ENCODE results near the gene PDGFRB.
A peak's percentile ranks its signal among the peaks of the same experiment; 100 is the strongest.

PDGFRB gene

DNA sequence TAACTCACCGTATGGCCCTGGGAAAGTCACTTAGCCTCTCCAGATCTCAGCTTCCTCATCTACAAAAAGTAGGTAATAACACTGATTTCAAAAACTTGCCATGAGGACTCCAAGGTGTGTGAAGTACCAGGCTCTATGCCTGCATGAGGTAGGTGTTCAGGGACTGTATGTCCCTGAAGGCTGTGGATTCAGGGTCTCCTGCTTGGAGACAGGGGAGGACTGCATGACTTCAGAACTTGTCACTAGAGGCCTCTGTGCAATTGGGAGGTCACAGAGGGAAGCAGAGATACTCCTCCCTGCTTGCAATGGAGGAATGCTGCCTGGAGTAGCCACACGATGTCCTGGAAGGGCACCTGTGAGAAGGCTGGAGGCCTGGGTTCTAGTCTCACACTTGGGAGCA lies 2.2 kb downstream of the PDGFRB start:
- Mint-ChIP-seq H3K36me3 (peaks cover 0 to 4% of the 10 kb centered on the region in 2 donors), H3K4me1 (peaks cover 22 to 32% of the 10 kb centered on the region in 2 donors), H3K9me3 (no peaks in the 10 kb centered on the region), H3K27ac (no peak overlapping the region), H3K27me3 (peaks cover 0 to 19% of the 10 kb centered on the region in 2 donors), H3K4me3 (no peak overlapping the region)
- ATAC-seq (replicated peaks) (no peak), DNase-seq (no peak)

DNA sequence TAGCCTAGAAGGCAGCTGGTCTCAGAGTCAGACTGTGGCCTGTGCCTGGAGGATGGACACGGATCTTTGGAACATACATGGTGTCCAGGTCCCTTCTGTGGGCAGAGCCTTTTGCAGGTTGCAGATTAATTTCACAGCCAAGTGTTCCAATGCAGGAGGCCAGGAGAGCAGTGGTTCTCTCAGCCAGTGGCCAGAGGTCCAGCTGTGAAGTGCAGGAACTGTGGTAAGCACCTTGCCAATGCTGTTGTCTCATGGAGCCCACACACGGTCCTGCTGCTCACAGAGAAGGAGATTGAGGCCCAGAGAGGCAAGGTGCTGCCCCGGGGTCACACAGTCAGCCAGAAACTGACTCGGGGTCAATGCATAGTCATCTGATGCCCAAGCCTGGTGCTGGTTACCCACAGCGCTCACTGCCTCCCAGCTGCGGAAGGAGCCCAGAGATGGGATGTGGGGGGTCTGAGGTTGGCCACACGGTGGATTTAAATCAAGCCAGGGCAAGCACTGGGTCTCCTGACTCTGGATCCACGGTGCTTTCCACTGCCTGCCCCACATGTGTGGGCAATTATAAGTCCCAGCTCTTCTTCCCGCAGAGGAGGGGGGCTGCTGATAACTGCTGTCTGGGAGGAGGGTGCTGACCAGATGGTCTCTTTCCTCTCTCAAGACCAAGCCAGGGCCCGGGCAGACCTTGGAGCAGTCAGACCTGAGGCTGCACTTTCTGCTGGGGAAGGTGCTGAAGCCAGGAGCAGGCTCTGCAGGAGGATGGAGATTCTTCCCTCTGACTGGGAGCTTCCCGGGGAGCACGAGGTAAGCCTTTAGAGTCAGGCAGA lies 2.8 kb downstream of the PDGFRB start:
- no peaks in the 10 kb centered on the region for H3K9me3 Mint-ChIP-seq
- H3K27me3 Mint-ChIP-seq, result peaks cover 0 to 19% of the 10 kb centered on the region in 2 donors
- no peak overlapping the region for H3K27ac Mint-ChIP-seq
- H3K4me3 Mint-ChIP-seq, result no peak overlapping the region
- H3K36me3 Mint-ChIP-seq, result peaks cover 0 to 4% of the 10 kb centered on the region in 2 donors
- DNase-seq, result no peak
- no peak for ATAC-seq (replicated peaks)
- H3K4me1 Mint-ChIP-seq, result peaks cover 22 to 32% of the 10 kb centered on the region in 2 donors

- H3K4me3 Mint-ChIP-seq, result no peak overlapping the region
- H3K27ac Mint-ChIP-seq, result no peak overlapping the region
- no peaks in the 10 kb centered on the region for H3K9me3 Mint-ChIP-seq
- H3K36me3 Mint-ChIP-seq, result peaks cover 0 to 4% of the 10 kb centered on the region in 2 donors
- no peak for ATAC-seq (replicated peaks)
- H3K27me3 Mint-ChIP-seq, result peaks cover 0 to 10% of the 10 kb centered on the region in 2 donors
- no peak for DNase-seq
- H3K4me1 Mint-ChIP-seq, result peaks cover 13 to 24% of the 10 kb centered on the region in 2 donors
Measured at GRCh38 chr5:150149618-150150017, 6.0 kb downstream of the PDGFRB start.

DNA sequence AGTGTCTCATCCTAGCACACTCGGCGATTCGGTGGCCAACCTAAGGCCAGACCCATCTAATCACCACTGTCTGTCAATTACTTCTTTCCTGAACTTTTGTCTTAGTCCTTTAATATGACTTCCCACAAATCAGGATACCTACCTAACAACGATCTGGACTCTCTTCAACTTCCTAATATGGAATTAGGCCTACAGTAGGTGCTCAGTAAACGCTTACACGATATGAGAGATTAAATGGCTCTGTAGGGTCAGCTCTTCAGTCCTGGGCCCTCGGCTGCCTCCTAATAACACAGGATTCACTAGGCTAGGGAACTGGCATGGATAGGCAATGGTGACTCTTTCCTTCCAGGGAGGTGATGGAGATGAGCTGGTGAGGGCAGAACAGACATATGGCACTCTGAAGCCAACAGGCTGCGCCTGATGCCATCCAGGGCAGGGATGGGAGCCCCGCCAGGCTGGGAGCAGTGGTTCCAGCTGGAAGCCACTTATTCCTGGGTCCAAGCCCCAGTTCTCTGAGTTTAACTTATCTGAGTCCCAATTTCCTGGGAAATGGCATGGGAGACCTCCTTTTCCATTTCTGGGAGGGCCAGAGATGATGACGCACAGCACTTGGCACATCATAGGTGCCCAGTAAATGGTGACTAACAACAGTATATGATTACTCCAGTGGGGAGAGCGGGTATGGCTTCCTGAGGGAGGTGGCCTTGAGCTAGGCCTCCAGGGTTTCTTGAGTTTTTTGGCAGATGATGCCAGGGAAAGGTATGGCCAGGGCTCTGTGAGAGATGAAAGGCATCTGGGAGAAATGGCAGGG lies 7.3 kb downstream of the PDGFRB start:
- no peak overlapping the region for H3K27ac Mint-ChIP-seq

DNA sequence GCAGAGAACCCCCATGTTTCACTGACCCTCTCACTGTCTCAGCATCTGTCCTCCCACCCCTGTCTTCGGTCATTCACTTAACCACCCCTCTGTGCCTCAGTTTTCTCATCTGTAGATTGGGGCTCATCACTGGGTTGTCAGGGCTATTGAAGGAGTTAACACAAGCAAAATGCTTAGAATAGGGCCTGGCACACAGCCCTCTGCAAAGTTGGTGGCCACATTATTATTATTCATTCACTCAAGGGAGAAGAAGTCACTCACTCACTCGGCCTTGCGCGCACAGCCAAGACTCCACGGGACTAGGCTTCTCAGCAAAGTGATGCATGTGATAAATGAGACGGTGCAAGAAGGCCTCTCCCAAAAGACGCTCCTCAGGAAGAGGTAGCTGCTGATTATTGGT lies 8.0 kb downstream of the PDGFRB start:
- DNase-seq (no peak), ATAC-seq (replicated peaks) (no peak)
- Mint-ChIP-seq H3K4me3 (no peak overlapping the region), H3K27me3 (peaks cover 0 to 10% of the 10 kb centered on the region in 2 donors), H3K27ac (no peak overlapping the region), H3K36me3 (peaks cover 4 to 5% of the 10 kb centered on the region in 2 donors), H3K4me1 (peaks cover 18 to 32% of the 10 kb centered on the region in 2 donors), H3K9me3 (no peaks in the 10 kb centered on the region)

More for the DNA sequence above, 7.3 kb downstream of the PDGFRB start:
- H3K27me3 Mint-ChIP-seq, result peaks cover 0 to 10% of the 10 kb centered on the region in 2 donors
- peaks cover 13 to 25% of the 10 kb centered on the region in 2 donors for H3K4me1 Mint-ChIP-seq
- H3K36me3 Mint-ChIP-seq, result peaks cover 4 to 5% of the 10 kb centered on the region in 2 donors
- no peak overlapping the region for H3K4me3 Mint-ChIP-seq
- DNase-seq (no peak), ATAC-seq (replicated peaks) (no peak)
- H3K9me3 Mint-ChIP-seq, result no peaks in the 10 kb centered on the region

GRCh38 chr5:150146862-150147601 lies 8.6 kb downstream of the PDGFRB start:
- no peak overlapping the region for H3K4me3 Mint-ChIP-seq
- ATAC-seq (replicated peaks), result no peak
- H3K9me3 Mint-ChIP-seq, result no peaks in the 10 kb centered on the region
- peaks cover 4 to 5% of the 10 kb centered on the region in 2 donors for H3K36me3 Mint-ChIP-seq
- H3K27ac Mint-ChIP-seq, result no peak overlapping the region
- DNase-seq, result no peak
- peaks cover 0 to 7% of the 10 kb centered on the region in 2 donors for H3K27me3 Mint-ChIP-seq
- H3K4me1 Mint-ChIP-seq, result peaks cover 18 to 32% of the 10 kb centered on the region in 2 donors

GRCh38 chr5:150146235-150146634 lies 9.4 kb downstream of the PDGFRB start:
- H3K4me3 Mint-ChIP-seq, result no peak overlapping the region
- peaks cover 4 to 5% of the 10 kb centered on the region in 2 donors for H3K36me3 Mint-ChIP-seq
- H3K27me3 Mint-ChIP-seq, result peaks cover 0 to 7% of the 10 kb centered on the region in 2 donors
- no peaks in the 10 kb centered on the region for H3K9me3 Mint-ChIP-seq
- no peak overlapping the region for H3K27ac Mint-ChIP-seq
- DNase-seq (no peak), ATAC-seq (replicated peaks) (no peak)
- H3K4me1 Mint-ChIP-seq, result peaks cover 18 to 32% of the 10 kb centered on the region in 2 donors

GRCh38 chr5:150144879-150145278 lies 10.8 kb downstream of the PDGFRB start:
- ATAC-seq (replicated peaks), result no peak
- peaks cover 4 to 5% of the 10 kb centered on the region in 2 donors for H3K36me3 Mint-ChIP-seq
- H3K9me3 Mint-ChIP-seq, result no peaks in the 10 kb centered on the region
- no peak overlapping the region for H3K4me3 Mint-ChIP-seq
- peaks cover 0 to 7% of the 10 kb centered on the region in 2 donors for H3K27me3 Mint-ChIP-seq
- DNase-seq, result no peak
- no peak overlapping the region for H3K27ac Mint-ChIP-seq
- H3K4me1 Mint-ChIP-seq, result peaks cover 18 to 32% of the 10 kb centered on the region in 2 donors

- no peaks in the 10 kb centered on the region for H3K9me3 Mint-ChIP-seq
- H3K27me3 Mint-ChIP-seq, result peaks cover 0 to 7% of the 10 kb centered on the region in 2 donors
- DNase-seq, result no peak
- peaks cover 4 to 5% of the 10 kb centered on the region in 2 donors for H3K36me3 Mint-ChIP-seq
- H3K4me1 Mint-ChIP-seq, result peaks cover 18 to 32% of the 10 kb centered on the region in 2 donors
- ATAC-seq (replicated peaks), result peak; percentile 65 to 69
- peak overlapping the region in 1 of 2 donors; percentile 55 for H3K4me3 Mint-ChIP-seq
- peak overlapping the region; percentile 21 for H3K27ac Mint-ChIP-seq
Measured at GRCh38 chr5:150144246-150144801, 11.3 kb downstream of the PDGFRB start.

DNA sequence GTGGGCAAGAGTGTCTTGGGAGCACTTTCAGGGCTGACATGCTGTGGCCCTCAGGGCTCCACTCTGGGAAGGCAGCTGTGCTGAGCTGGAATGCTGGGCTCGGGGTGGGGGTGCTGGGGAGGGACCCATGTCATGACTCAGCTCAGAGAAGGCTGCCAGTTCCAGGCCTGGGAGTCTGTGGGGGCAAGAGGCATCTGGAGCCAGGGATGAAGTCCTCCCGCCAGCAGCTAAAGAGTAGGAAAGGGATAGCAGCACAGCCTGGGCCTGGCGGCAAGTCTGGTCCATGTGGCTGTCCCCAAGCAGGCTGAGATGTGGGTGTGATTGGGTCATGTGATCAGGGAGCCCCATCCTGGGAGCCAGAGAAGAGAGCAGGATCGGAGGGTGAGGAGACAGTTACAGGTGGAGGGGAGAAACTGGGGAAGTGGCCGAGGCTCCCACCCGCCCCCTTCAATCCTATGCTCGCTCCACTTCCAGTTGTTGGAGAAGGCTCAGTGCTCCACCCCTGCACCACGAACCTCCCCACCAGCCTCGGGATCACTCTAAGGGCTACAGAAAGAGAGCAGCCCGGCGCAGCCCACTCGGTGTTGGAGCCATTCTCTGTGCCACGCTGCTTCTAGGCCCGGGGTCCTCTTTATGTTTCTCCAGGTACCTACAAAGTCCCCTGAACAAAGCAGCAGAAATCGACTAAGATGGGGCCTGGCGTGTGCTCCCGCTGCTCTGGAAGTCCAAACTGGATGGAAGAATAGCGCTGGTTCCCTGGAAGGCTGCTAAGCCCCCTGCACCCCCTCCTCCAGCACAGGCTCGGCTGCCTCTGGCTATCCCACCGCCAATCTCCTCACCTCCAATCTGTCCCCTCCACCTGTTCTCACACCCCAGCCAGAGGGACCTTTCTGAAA lies 12.0 kb downstream of the PDGFRB start:
- peaks cover 18 to 32% of the 10 kb centered on the region in 2 donors for H3K4me1 Mint-ChIP-seq
- H3K36me3 Mint-ChIP-seq, result peaks cover under 1 to 5% of the 10 kb centered on the region in 2 donors
- peak overlapping the region in 1 of 2 donors; percentile 55 for H3K4me3 Mint-ChIP-seq
- DNase-seq, result no peak
- peak overlapping the region; percentile 21 for H3K27ac Mint-ChIP-seq
- no peak for ATAC-seq (replicated peaks)
- H3K9me3 Mint-ChIP-seq, result no peaks in the 10 kb centered on the region
- peaks cover 0 to 4% of the 10 kb centered on the region in 2 donors for H3K27me3 Mint-ChIP-seq

- ATAC-seq (replicated peaks) (no peak), DNase-seq (no peak)
- peaks cover 18 to 32% of the 10 kb centered on the region in 2 donors for H3K4me1 Mint-ChIP-seq
- H3K27me3 Mint-ChIP-seq, result peaks cover 0 to 4% of the 10 kb centered on the region in 2 donors
- H3K36me3 Mint-ChIP-seq, result peaks cover 0 to 5% of the 10 kb centered on the region in 2 donors
- H3K4me3 Mint-ChIP-seq, result no peak overlapping the region
- H3K9me3 Mint-ChIP-seq, result no peaks in the 10 kb centered on the region
- no peak overlapping the region for H3K27ac Mint-ChIP-seq
Measured at GRCh38 chr5:150142959-150143349, 12.7 kb downstream of the PDGFRB start.

DNA sequence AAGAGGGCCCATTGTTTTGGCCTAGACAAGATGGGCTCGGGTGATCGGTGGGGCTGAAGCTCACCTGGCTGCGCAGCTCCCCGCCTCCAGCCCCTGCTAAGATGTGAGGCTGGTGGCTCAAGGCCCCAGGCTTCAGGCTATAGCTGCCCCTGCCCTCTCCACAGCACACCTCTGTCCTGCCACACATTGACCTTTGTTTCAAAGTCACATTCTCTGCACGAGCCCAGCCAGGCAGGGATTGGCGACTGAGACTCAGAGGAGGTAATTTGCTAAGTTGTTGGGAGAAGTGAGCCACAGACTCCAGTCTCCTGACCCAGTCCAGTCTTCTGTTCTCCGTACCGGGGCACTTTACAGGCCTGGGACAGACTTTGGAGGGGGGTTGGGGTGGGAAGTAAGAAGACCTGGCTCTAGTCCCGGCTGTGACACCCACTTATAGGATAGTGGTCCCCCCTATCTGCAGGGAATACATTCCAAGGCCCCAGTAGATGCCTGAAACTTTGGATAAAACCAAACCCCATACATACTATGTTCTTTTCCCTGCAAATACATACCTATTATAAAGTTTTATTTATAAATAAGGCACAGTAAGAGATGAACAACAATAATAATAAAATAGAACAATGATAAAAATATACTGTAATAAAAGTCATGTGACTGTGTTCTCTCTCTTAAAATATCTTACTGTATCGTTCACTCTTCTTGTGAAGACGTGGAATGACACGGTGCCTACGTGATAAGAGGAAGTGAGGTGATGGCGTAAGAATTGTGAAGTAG lies 13.3 kb downstream of the PDGFRB start:
- Mint-ChIP-seq H3K9me3 (no peaks in the 10 kb centered on the region), H3K4me1 (peaks cover 18 to 32% of the 10 kb centered on the region in 2 donors), H3K27ac (no peak overlapping the region), H3K4me3 (no peak overlapping the region), H3K27me3 (peaks cover 0 to 4% of the 10 kb centered on the region in 2 donors), H3K36me3 (peaks cover 0 to 5% of the 10 kb centered on the region in 2 donors)
- no peak for ATAC-seq (replicated peaks)
- no peak for DNase-seq

Measured in stimulated activated naive B cell treated with anti-CD40 and anti-IgM and Interleukin-4, amounts not matched to agents 10 μg/mL and 1 μg/mL and 100 μg/mL, for 72 hours (primary cell).